Stimulated activated memory B cell treated with anti-CD40 and anti-IgM and Interleukin-4, amounts not matched to agents 10 μg/mL and 1 μg/mL and 100 μg/mL, for 72 hours (primary cell): ENCODE data around the gene UTP15.
A peak's percentile ranks its signal among the peaks of the same experiment; 100 is the strongest.

Experiments used
- ATAC-seq: fragments of 150-1000 bp; cut with Tn5 transposase; 2 replicates; pipeline ENCODE4 v1.10.0; 2021
- H3K27ac Mint-ChIP-seq: one replicate; pipeline ENCODE4 v1.8.0; 2022; ENCODE audit warnings: mild to moderate bottlenecking, mixed read lengths
- H3K27me3 Mint-ChIP-seq: one replicate; pipeline ENCODE4 v1.8.0; 2022; ENCODE audit warnings: mixed read lengths
- H3K36me3 Mint-ChIP-seq: one replicate; pipeline ENCODE4 v1.8.0; 2022; ENCODE audit warnings: mixed read lengths
- H3K4me1 Mint-ChIP-seq: one replicate; pipeline ENCODE4 v1.8.0; 2022; ENCODE audit warnings: mixed read lengths
- H3K4me3 Mint-ChIP-seq: one replicate; pipeline ENCODE4 v1.8.0; 2022; ENCODE audit warnings: mild to moderate bottlenecking, moderate library complexity, mixed read lengths
- H3K9me3 Mint-ChIP-seq: one replicate; pipeline ENCODE4 v1.8.0; 2022; ENCODE audit warnings: mixed read lengths

The UTP15 gene

GRCh38 chr5:73544429-73545402 lies 20.8 kb upstream of the UTP15 start:
- ATAC-seq: no peak
- Mint-ChIP-seq H3K36me3 (no peaks in the 10 kb centered on the region), H3K4me3 (no peak overlapping the region)

GRCh38 chr5:73545403-73545779 lies 20.2 kb upstream of the UTP15 start:
- ATAC-seq: no peak
- H3K36me3 Mint-ChIP-seq: peaks cover 1% of the 10 kb centered on the region
- H3K4me3 Mint-ChIP-seq: no peak overlapping the region
- H3K27me3 Mint-ChIP-seq: peaks cover 22% of the 10 kb centered on the region
- no peaks in the 10 kb centered on the region for H3K9me3 Mint-ChIP-seq
- H3K4me1 Mint-ChIP-seq: no peaks in the 10 kb centered on the region
- no peak overlapping the region for H3K27ac Mint-ChIP-seq

More at GRCh38 chr5:73544429-73545402, 20.8 kb upstream of the UTP15 start:
- Mint-ChIP-seq H3K27ac (no peak overlapping the region), H3K9me3 (no peaks in the 10 kb centered on the region), H3K27me3 (peaks cover 29% of the 10 kb centered on the region), H3K4me1 (no peaks in the 10 kb centered on the region)

GRCh38 chr5:73550016-73550415 lies 15.5 kb upstream of the UTP15 start:
- H3K27ac Mint-ChIP-seq: no peak overlapping the region
- no peak for ATAC-seq
- H3K36me3 Mint-ChIP-seq: peaks cover 26% of the 10 kb centered on the region
- no peaks in the 10 kb centered on the region for H3K27me3 Mint-ChIP-seq
- no peaks in the 10 kb centered on the region for H3K9me3 Mint-ChIP-seq
- no peak overlapping the region for H3K4me3 Mint-ChIP-seq
- no peaks in the 10 kb centered on the region for H3K4me1 Mint-ChIP-seq

GRCh38 chr5:73552642-73553041 lies 12.9 kb upstream of the UTP15 start:
- no peak for ATAC-seq
- Mint-ChIP-seq H3K27ac (no peak overlapping the region), H3K36me3 (peaks cover 31% of the 10 kb centered on the region), H3K4me3 (no peak overlapping the region), H3K27me3 (no peaks in the 10 kb centered on the region), H3K9me3 (no peaks in the 10 kb centered on the region), H3K4me1 (no peaks in the 10 kb centered on the region)

- ATAC-seq: no peak
- Mint-ChIP-seq H3K36me3 (peaks cover 21% of the 10 kb centered on the region), H3K9me3 (no peaks in the 10 kb centered on the region), H3K27me3 (no peaks in the 10 kb centered on the region), H3K27ac (no peak overlapping the region), H3K4me1 (peaks cover 12% of the 10 kb centered on the region), H3K4me3 (no peak overlapping the region)
These were observed 6.6 kb upstream of the UTP15 start for GRCh38 chr5:73558950-73559349.

GRCh38 chr5:73564018-73564417 lies 1.5 kb upstream of the UTP15 start:
- Mint-ChIP-seq H3K36me3 (peaks cover 9% of the 10 kb centered on the region), H3K4me3 (peak overlapping the region; percentile 94), H3K27ac (peak overlapping the region; percentile 97), H3K27me3 (no peaks in the 10 kb centered on the region), H3K4me1 (peaks cover 22% of the 10 kb centered on the region), H3K9me3 (no peaks in the 10 kb centered on the region)
- ATAC-seq: no peak

GRCh38 chr5:73564675-73565074 lies 868 bp upstream of the UTP15 start:
- peak overlapping the region; percentile 94 for H3K4me3 Mint-ChIP-seq
- H3K36me3 Mint-ChIP-seq: peaks cover 9% of the 10 kb centered on the region
- peaks cover 22% of the 10 kb centered on the region for H3K4me1 Mint-ChIP-seq
- no peaks in the 10 kb centered on the region for H3K9me3 Mint-ChIP-seq
- H3K27ac Mint-ChIP-seq: peak overlapping the region; percentile 97
- no peaks in the 10 kb centered on the region for H3K27me3 Mint-ChIP-seq
- no peak for ATAC-seq

- Mint-ChIP-seq H3K27me3 (no peaks in the 10 kb centered on the region), H3K4me1 (peaks cover 17% of the 10 kb centered on the region), H3K9me3 (no peaks in the 10 kb centered on the region), H3K36me3 (peaks cover 12% of the 10 kb centered on the region), H3K27ac (peak overlapping the region; percentile 97), H3K4me3 (peak overlapping the region; percentile 94)
- ATAC-seq: no peak
These were observed 515 bp downstream of the UTP15 start for GRCh38 chr5:73565969-73566547.

GRCh38 chr5:73582285-73583145 lies 17.0 kb downstream of the UTP15 start:
- peaks cover 32% of the 10 kb centered on the region for H3K36me3 Mint-ChIP-seq
- ATAC-seq: no peak
- no peak overlapping the region for H3K4me3 Mint-ChIP-seq
- no peak overlapping the region for H3K27ac Mint-ChIP-seq
- H3K9me3 Mint-ChIP-seq: no peaks in the 10 kb centered on the region
- no peaks in the 10 kb centered on the region for H3K4me1 Mint-ChIP-seq
- no peaks in the 10 kb centered on the region for H3K27me3 Mint-ChIP-seq

- no peak overlapping the region for H3K4me3 Mint-ChIP-seq
- ATAC-seq: no peak
- no peak overlapping the region for H3K27ac Mint-ChIP-seq
- peaks cover 4% of the 10 kb centered on the region for H3K36me3 Mint-ChIP-seq
- H3K27me3 Mint-ChIP-seq: no peaks in the 10 kb centered on the region
- H3K4me1 Mint-ChIP-seq: no peaks in the 10 kb centered on the region
- no peaks in the 10 kb centered on the region for H3K9me3 Mint-ChIP-seq
These were observed 22.4 kb downstream of the UTP15 start for GRCh38 chr5:73587923-73588322.

- Mint-ChIP-seq H3K27ac (no peak overlapping the region), H3K36me3 (peaks cover 3% of the 10 kb centered on the region), H3K4me1 (no peaks in the 10 kb centered on the region), H3K4me3 (no peak overlapping the region), H3K9me3 (no peaks in the 10 kb centered on the region), H3K27me3 (no peaks in the 10 kb centered on the region)
- no peak for ATAC-seq
These were observed 25.7 kb downstream of the UTP15 start for GRCh38 chr5:73591102-73591695.

- H3K27me3 Mint-ChIP-seq: no peaks in the 10 kb centered on the region
- no peaks in the 10 kb centered on the region for H3K4me1 Mint-ChIP-seq
- ATAC-seq: no peak
- H3K4me3 Mint-ChIP-seq: no peak overlapping the region
- H3K27ac Mint-ChIP-seq: no peak overlapping the region
- H3K36me3 Mint-ChIP-seq: no peaks in the 10 kb centered on the region
- H3K9me3 Mint-ChIP-seq: no peaks in the 10 kb centered on the region
These were observed 26.4 kb downstream of the UTP15 start for GRCh38 chr5:73591698-73592501.

- no peak for ATAC-seq
- Mint-ChIP-seq H3K4me3 (no peak overlapping the region), H3K9me3 (no peaks in the 10 kb centered on the region), H3K27ac (no peak overlapping the region), H3K36me3 (no peaks in the 10 kb centered on the region), H3K27me3 (no peaks in the 10 kb centered on the region), H3K4me1 (no peaks in the 10 kb centered on the region)
These were observed 27.0 kb downstream of the UTP15 start for GRCh38 chr5:73592551-73592950.

GRCh38 chr5:73596705-73597328 lies 31.3 kb downstream of the UTP15 start:
- H3K4me3 Mint-ChIP-seq: no peak overlapping the region
- no peaks in the 10 kb centered on the region for H3K27me3 Mint-ChIP-seq
- no peaks in the 10 kb centered on the region for H3K4me1 Mint-ChIP-seq
- no peak for ATAC-seq
- H3K27ac Mint-ChIP-seq: no peak overlapping the region
- peaks cover 3% of the 10 kb centered on the region for H3K9me3 Mint-ChIP-seq
- peaks cover 3% of the 10 kb centered on the region for H3K36me3 Mint-ChIP-seq
